ENCODE measurements around the gene LHX8. TPM values are rescaled to one million over a fixed set of nuclear protein-coding genes. Genes with fewer than 3 reads are reported as not detected.

The LHX8 gene
- total and polyA plus RNA-seq, 8 donors = not detected

DNA sequence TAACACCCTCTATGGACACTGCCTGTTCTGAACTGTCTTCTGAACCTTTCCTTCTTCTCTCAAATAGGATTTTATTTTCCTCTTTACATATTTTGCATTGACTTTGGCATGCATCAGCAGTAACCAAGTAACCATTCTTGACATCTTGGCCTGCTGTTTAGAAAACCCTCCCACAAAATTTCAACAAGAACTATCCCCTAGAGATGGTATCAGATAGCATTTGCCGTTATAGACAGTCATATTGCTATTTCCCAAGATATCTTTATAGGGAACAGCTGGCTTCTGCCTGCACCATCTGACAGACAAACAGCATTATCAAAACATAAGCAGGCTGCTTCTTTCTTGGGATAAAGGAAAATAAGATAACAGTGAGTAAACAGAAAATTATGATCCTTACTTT, 54.7 kb downstream of the LHX8 start:
- H3K27ac ChIP-seq = no peak overlapping the region
- no peaks in the 10 kb centered on the region for H3K36me3 ChIP-seq
- H3K9me3 ChIP-seq = no peaks in the 10 kb centered on the region
- H3K27me3 ChIP-seq = peaks cover 0 to 1% of the 10 kb centered on the region in 2 donors
- intact Hi-C loops (cut with DNase I) = no loop called here
- ATAC-seq = no peak
- TF ChIP-seq CTCF (IDR thresholded peaks at IDR 0.05) = no peak
- peak in 2 of 4 donors; percentile 11 to 32 for DNase-seq
- H3K4me1 ChIP-seq = no peaks in the 10 kb centered on the region
- no peak overlapping the region for H3K4me3 ChIP-seq

DNA sequence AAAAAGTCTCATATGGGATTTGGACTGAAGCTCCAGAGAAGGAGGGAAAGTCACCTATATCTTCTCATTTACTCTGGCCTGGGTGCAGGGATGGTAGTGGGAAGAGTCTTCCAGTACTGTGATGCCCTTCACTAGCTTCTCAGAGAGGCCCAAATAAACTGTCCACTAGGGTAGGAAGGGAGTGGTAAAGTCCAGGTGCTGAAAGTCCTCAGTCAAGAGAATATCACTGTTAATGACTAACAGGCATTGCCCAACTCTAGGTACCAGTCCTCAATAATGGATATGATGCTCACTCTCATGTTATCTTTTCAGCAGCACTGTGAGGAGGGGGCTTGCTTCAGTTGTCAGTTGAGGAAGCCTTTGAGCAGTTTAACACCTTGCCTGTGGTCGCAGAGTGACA, 64.0 kb downstream of the LHX8 start:
- H3K27ac ChIP-seq = no peak overlapping the region
- H3K9me3 ChIP-seq = no peaks in the 10 kb centered on the region
- intact Hi-C loops (cut with DNase I) = no loop called here
- no peak for TF ChIP-seq CTCF (IDR thresholded peaks at IDR 0.05)
- H3K4me1 ChIP-seq = no peaks in the 10 kb centered on the region
- peaks cover 0 to 6% of the 10 kb centered on the region in 2 donors for H3K27me3 ChIP-seq
- no peak for DNase-seq
- ATAC-seq = no peak
- no peak overlapping the region for H3K4me3 ChIP-seq
- no peaks in the 10 kb centered on the region for H3K36me3 ChIP-seq

DNA sequence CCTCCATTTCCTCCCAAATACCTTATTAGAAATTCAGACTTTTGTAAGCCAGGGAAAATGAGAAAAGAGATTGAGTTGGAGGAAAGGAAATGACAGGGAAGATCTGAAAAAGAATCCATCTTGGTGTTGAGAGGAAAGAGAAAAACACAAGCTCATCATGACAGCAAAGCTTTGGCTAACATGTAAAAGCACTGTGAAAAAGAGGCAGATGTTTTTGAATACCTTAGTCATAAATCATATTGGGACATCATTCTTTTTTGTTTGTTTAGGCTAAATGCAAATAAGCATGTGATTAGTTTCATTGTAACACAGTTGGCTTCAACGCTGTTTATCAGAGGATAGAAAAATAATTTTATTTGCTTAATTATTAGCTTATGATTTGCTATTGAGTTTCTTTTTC, 64.6 kb downstream of the LHX8 start:
- Histone ChIP-seq H3K9me3 (no peaks in the 10 kb centered on the region), H3K27me3 (peaks cover 0 to 6% of the 10 kb centered on the region in 2 donors), H3K4me1 (no peaks in the 10 kb centered on the region), H3K27ac (no peak overlapping the region), H3K4me3 (no peak overlapping the region), H3K36me3 (no peaks in the 10 kb centered on the region)
- intact Hi-C loops (cut with DNase I) = no loop called here
- no peak for TF ChIP-seq CTCF (IDR thresholded peaks at IDR 0.05)
- DNase-seq (no peak), ATAC-seq (no peak)

DNA sequence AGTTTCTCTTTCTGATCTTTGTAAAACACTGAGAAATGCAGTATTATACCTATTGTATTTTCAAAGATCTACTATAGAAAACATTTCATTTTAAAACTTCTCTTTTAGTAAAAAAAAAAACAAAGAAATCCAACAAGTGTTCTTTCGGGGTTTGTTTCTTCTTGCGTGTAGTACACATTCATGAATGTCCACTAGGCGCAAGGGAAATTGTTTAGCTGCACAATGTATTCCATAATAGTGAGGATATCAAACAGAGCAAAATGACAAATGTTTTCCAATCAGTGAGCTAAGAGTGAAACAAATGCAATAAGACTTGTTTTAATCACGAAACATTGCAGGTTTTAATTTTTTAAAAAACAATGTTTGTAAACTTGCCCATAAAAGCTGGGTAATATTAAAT, 68.6 kb downstream of the LHX8 start:
- H3K4me1 ChIP-seq = no peaks in the 10 kb centered on the region
- no peaks in the 10 kb centered on the region for H3K36me3 ChIP-seq
- H3K9me3 ChIP-seq = no peaks in the 10 kb centered on the region
- H3K27ac ChIP-seq = no peak overlapping the region
- ATAC-seq (no peak), DNase-seq (no peak)
- H3K27me3 ChIP-seq = no peaks in the 10 kb centered on the region
- intact Hi-C loops (cut with DNase I) = loop anchor here in 1 of 2 donors (5.0 kb wide), 1 partner anchor 430 kb away; no protein-coding TSS in a partner anchor
- no peak for TF ChIP-seq CTCF (IDR thresholded peaks at IDR 0.05)
- H3K4me3 ChIP-seq = no peak overlapping the region

GRCh38 chr1:75203415-75204277, 69.5 kb downstream of the LHX8 start:
- no peak overlapping the region for H3K27ac ChIP-seq
- DNase-seq (peak in 2 of 4 donors; percentile 22 to 50), ATAC-seq (peak; percentile 87)
- no peaks in the 10 kb centered on the region for H3K9me3 ChIP-seq
- TF ChIP-seq CTCF (IDR thresholded peaks at IDR 0.05) = peak; percentile 28 to 76
- H3K27me3 ChIP-seq = no peaks in the 10 kb centered on the region
- H3K4me1 ChIP-seq = no peaks in the 10 kb centered on the region
- no peaks in the 10 kb centered on the region for H3K36me3 ChIP-seq
- no peak overlapping the region for H3K4me3 ChIP-seq
- intact Hi-C loops (cut with DNase I) = loop anchor here in 1 of 2 donors (5.0 kb wide), 1 partner anchor 431 kb away; no protein-coding TSS in a partner anchor

All from left lung (tissue), 10 donors.